H1 (cell line): ENCODE data around the gene ZNF716. TPM values are rescaled to one million over a fixed set of nuclear protein-coding genes. Genes with fewer than 3 reads are reported as not detected.

Experiments used
- ASH2L ChIP-seq: fragments of 200-600, 300-600 bp; sonication (generic); IDR thresholded peaks from one replicate; pipeline ENCODE4 v1.7.1; 2017; ENCODE audit warnings: low read length
- CHD1 ChIP-seq: IDR thresholded peaks from 2 replicates; pipeline ENCODE4 v1.6.1; 2012; ENCODE audit warnings: low read depth, low read length, improper control_type of control experiment
- CHD7 ChIP-seq: fragments of 300-600 bp; sonication (generic); IDR thresholded peaks from 2 replicates; pipeline ENCODE4 v1.7.1; 2012; ENCODE audit warnings: low read length, moderate library complexity, mild to moderate bottlenecking, inconsistent platforms; ENCODE audit not compliant: insufficient replicate concordance
- EP300 ChIP-seq, 2 experiments: IDR thresholded peaks; 1 replicate in 1 of 2; 2 replicates in 1 of 2; pipeline ENCODE4 v1.6.1; 2011 to 2012; ENCODE audit warnings: low read depth in 2 of 2, low read length in 2 of 2, mild to moderate bottlenecking in 2 of 2, borderline replicate concordance in 1 of 2, inconsistent platforms in 1 of 2, moderate library complexity in 1 of 2
- GTF2F1 ChIP-seq: IDR thresholded peaks from 2 replicates; pipeline ENCODE4 v1.6.1; 2012; ENCODE audit warnings: low read depth, low read length, improper control_type of control experiment, borderline replicate concordance
- JUND ChIP-seq: IDR thresholded peaks from 2 replicates; pipeline ENCODE4 v1.6.1; 2011; ENCODE audit warnings: mild to moderate bottlenecking, improper control_type of control experiment, low read length
- POLR2A ChIP-seq, 2 experiments: IDR thresholded peaks; 1 replicate in 1 of 2; 2 replicates in 1 of 2; pipeline ENCODE4 v1.6.1; 2011; ENCODE audit warnings: low read depth in 2 of 2, low read length in 2 of 2, mild to moderate bottlenecking in 2 of 2; ENCODE audit errors: control extremely low read depth in 1 of 2
- RBBP5 ChIP-seq: IDR thresholded peaks from 2 replicates; pipeline ENCODE4 v1.7.1; 2012; ENCODE audit warnings: low read depth, mild to moderate bottlenecking, inconsistent platforms, low read length, moderate library complexity, borderline replicate concordance
- SIN3A ChIP-seq, 2 experiments: IDR thresholded peaks in 1 of 2; conservative IDR thresholded peaks in 1 of 2; 2 replicates each; pipeline ENCODE4 v1.6.1; 2011 to 2012; ENCODE audit warnings: low read length in 2 of 2, improper control_type of control experiment in 1 of 2, low read depth in 1 of 2, mild to moderate bottlenecking in 1 of 2
- SIRT6 ChIP-seq: IDR thresholded peaks from one replicate; pipeline ENCODE4 v1.7.1; 2012; ENCODE audit warnings: low read length, inconsistent platforms
- ZNF274 ChIP-seq: IDR thresholded peaks from 2 replicates; pipeline ENCODE4 v1.7.0; 2012; ENCODE audit warnings: low read length, borderline replicate concordance; ENCODE audit errors: extremely low read depth
- polyA plus RNA-seq, 7 experiments: library from polyadenylated mRNA; depleted of rRNA in 3 of 7; stranded (reverse) in 5 of 7; unstranded in 2 of 7; fragments of >200 nt in 5 of 7; fragments of 200-250 nt in 2 of 7; gene quantifications; 1 replicate in 5 of 7; 2 replicates in 1 of 7; 4 replicates in 1 of 7; pipeline versions ENCODE4 v1.2.1 to v1.2.3, GENCODE V29; 2011 to 2013; ENCODE audit warnings: missing spikeins in 2 of 7, mixed read lengths in 2 of 7
- total RNA-seq: library from RNA; stranded (reverse); fragmentation: NEBNext Ultra II Directional; extraction: Animal tissue kit (Norgen Biotek cat#: 25700); gene quantifications from 2 replicates; pipeline ENCODE4 v1.2.1, GENCODE V29; 2021

Gene ZNF716
- total and polyA plus RNA-seq, 2 of the 8 experiments (the other 6 are each of a cell fraction or from before 2014, with no cell fraction given) = not detected

GRCh38 chr7:57412618-57413017 is 37.4 kb upstream of the ZNF716 start (continued):
- TF ChIP-seq CHD7 (no peak), ASH2L (no peak), RBBP5 (no peak), JUND (no peak), CHD1 (no peak), ZNF274 (no peak), POLR2A (IDR thresholded peaks at IDR 0.05; ENCODE audit: control extremely low read depth in 1 of 2, low read depth in 2 of 2, low read length in 2 of 2) (no peak), SIRT6 (no peak), EP300 (IDR thresholded peaks at IDR 0.05; ENCODE audit: borderline replicate concordance in 1 of 2, low read depth in 2 of 2, low read length in 2 of 2) (no peak), GTF2F1 (no peak), SIN3A (conservative IDR thresholded peaks at IDR 0.05 in 1 of 2, IDR thresholded peaks at IDR 0.05 in 1 of 2; ENCODE audit: low read depth in 1 of 2, low read length in 2 of 2) (no peak)
- TF ChIP-seq, all 59 proteins: peak for 0
